Nephron (organoid): Measurements from ENCODE around the gene ACAP3.

Source experiments
- H3K27ac Mint-ChIP-seq, 3 experiments: 2 replicates each; pipeline ENCODE4 v1.8.0; 2020; ENCODE audit warnings: mixed read lengths in 3 of 3, mild to moderate bottlenecking in 2 of 3, moderate library complexity in 1 of 3
- H3K27me3 Mint-ChIP-seq: 2 replicates; pipeline ENCODE4 v1.8.0; 2021; ENCODE audit warnings: low read depth, mild to moderate bottlenecking, moderate library complexity, mixed read lengths
- H3K36me3 Mint-ChIP-seq: 2 replicates; pipeline ENCODE4 v1.8.0; 2020; ENCODE audit warnings: low read depth, mixed read lengths
- H3K4me1 Mint-ChIP-seq: 2 replicates; pipeline ENCODE4 v1.8.0; 2020; ENCODE audit warnings: mixed read lengths
- H3K4me3 Mint-ChIP-seq, 3 experiments: 2 replicates each; pipeline ENCODE4 v1.8.0; 2020; ENCODE audit warnings: mild to moderate bottlenecking in 3 of 3, mixed read lengths in 3 of 3, moderate library complexity in 2 of 3
- H3K9me3 Mint-ChIP-seq: 2 replicates; pipeline ENCODE4 v1.8.0; 2020; ENCODE audit warnings: mixed read lengths
- TF ChIP-seq, protein P1 (sequence below), 3 experiments: fragments of 200-600 bp; sonication (generic); IDR thresholded peaks; one replicate each; pipeline ENCODE4 v1.5.0; 2021; ENCODE audit warnings: antibody characterized with exemption in 3 of 3; ENCODE audit not compliant: unreplicated experiment in 3 of 3

Gene ACAP3

DNA sequence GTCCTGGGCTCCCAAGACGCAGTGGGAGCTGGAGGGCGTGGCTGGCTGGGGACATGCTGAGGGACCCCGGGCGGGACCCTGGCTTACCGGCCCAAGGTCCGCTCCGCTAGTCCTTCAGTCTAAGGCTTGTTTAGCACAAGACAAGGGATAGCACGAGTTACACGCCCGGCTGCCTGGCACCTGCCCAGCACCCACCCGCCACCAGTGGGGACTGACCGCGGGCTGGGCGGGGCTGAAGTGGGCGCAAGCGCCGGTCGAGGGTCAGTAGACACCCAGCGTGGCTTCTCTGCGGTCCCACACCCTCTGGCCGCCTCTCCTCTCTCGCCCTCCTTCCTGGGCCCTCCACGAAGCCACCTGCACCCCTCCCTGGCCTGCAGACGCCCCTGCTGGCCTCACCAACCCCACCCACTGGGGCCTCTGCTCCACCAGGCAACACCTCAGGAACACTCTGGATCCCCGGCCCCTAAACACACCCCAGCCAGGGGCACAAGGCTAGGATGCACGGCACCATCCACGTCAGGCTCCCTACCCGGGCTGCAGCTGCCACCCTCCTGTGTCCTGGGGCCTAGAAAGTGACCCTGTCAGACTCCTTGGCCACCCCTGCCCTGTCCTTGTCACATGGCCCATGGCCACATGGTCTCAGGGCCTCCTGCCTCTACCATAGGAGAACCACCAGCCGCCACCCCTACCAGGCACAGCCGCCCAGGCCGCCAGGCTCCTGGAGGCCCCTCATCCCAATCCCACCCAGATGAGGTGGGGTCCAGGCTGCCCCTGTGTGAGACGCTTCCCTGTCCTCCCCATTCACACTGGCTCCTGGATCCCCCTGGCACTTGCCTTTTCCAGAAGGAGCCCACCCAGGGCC, 29.4 kb upstream of the ACAP3 start:
- H3K9me3 Mint-ChIP-seq, result no peaks in the 10 kb centered on the region
- no peaks in the 10 kb centered on the region for H3K4me1 Mint-ChIP-seq
- TF ChIP-seq, protein P1, sequence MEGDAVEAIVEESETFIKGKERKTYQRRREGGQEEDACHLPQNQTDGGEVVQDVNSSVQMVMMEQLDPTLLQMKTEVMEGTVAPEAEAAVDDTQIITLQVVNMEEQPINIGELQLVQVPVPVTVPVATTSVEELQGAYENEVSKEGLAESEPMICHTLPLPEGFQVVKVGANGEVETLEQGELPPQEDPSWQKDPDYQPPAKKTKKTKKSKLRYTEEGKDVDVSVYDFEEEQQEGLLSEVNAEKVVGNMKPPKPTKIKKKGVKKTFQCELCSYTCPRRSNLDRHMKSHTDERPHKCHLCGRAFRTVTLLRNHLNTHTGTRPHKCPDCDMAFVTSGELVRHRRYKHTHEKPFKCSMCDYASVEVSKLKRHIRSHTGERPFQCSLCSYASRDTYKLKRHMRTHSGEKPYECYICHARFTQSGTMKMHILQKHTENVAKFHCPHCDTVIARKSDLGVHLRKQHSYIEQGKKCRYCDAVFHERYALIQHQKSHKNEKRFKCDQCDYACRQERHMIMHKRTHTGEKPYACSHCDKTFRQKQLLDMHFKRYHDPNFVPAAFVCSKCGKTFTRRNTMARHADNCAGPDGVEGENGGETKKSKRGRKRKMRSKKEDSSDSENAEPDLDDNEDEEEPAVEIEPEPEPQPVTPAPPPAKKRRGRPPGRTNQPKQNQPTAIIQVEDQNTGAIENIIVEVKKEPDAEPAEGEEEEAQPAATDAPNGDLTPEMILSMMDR (IDR thresholded peaks at IDR 0.05; ENCODE audit: unreplicated experiment in 3 of 3), result no peak
- H3K36me3 Mint-ChIP-seq, result peaks cover 10% of the 10 kb centered on the region
- H3K27ac Mint-ChIP-seq, result no peak overlapping the region
- H3K27me3 Mint-ChIP-seq, result no peaks in the 10 kb centered on the region
- no peak overlapping the region for H3K4me3 Mint-ChIP-seq

DNA sequence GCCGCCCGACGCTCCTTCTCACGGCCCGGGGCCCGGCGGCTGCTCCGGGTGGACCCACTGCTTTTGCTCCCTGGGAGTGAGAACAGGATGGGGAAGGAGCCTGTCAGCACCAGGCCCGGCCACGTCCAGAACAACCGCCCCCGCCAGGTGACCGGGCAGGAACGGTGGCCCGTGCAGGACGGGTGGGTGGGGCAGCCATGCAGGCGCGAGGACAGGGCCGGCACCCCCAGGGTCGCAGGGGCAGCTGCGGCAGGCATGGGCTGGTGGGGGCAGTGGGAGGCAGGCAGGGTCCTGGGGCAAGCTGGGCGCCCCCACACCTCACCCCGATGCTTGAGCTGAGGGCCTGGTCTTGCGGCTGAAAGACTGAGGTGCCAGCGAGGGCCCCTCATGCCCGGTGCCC, 28.7 kb upstream of the ACAP3 start:
- Mint-ChIP-seq H3K27ac (no peak overlapping the region), H3K36me3 (peaks cover 10% of the 10 kb centered on the region), H3K27me3 (no peaks in the 10 kb centered on the region), H3K4me1 (no peaks in the 10 kb centered on the region), H3K4me3 (no peak overlapping the region), H3K9me3 (no peaks in the 10 kb centered on the region)
- TF ChIP-seq, protein P1 (IDR thresholded peaks at IDR 0.05; ENCODE audit: unreplicated experiment in 3 of 3), result no peak

DNA sequence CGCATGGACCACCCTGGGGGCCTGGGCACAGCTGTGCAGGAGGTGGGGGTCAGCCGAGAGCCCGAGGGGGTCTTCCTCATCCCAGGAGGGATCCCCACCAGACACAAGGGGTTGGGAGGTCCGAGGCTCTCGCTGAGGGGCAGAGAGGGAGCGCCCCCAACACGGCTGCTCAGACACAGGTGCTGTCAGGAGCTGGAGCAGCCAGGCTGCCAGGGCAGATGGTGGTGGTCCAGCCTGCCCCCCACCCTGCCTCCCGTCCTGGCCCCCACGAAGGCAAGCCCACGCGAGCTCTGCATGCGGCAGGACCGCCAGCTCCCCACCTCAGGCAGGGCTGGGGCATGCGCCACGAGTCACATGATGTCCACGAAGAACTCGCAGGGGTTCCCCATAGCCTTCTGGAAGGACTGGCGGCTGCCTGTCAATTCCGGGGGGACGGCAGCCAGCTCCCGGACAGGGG, 28.1 kb upstream of the ACAP3 start:
- Mint-ChIP-seq H3K4me3 (no peak overlapping the region), H3K27me3 (no peaks in the 10 kb centered on the region), H3K27ac (no peak overlapping the region), H3K36me3 (peaks cover 4% of the 10 kb centered on the region), H3K9me3 (no peaks in the 10 kb centered on the region), H3K4me1 (no peaks in the 10 kb centered on the region)
- TF ChIP-seq, protein P1 (IDR thresholded peaks at IDR 0.05; ENCODE audit: unreplicated experiment in 3 of 3), result no peak

DNA sequence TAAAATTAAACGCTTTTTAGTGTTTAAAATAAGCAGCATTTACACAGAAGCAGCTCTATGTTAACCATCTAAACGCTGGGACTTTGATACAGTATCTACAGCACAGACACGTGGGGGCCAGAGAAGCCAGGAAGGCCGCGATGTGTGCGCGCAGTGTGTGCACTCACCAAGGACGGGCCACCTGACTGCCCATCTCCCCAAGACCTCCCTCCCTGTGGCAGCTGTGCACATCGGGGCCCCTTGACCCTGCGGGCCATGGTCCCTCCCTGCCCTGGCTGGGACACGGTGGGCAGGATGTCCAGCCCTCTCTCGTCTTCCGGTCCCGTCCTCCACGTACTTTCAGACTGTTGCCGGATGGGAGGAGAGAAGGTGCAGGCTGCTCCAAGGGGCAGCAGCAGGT, 27.6 kb upstream of the ACAP3 start:
- H3K4me1 Mint-ChIP-seq, result no peaks in the 10 kb centered on the region
- TF ChIP-seq, protein P1 (IDR thresholded peaks at IDR 0.05; ENCODE audit: unreplicated experiment in 3 of 3), result no peak
- H3K9me3 Mint-ChIP-seq, result no peaks in the 10 kb centered on the region
- no peaks in the 10 kb centered on the region for H3K36me3 Mint-ChIP-seq
- no peaks in the 10 kb centered on the region for H3K27me3 Mint-ChIP-seq
- no peak overlapping the region for H3K4me3 Mint-ChIP-seq
- H3K27ac Mint-ChIP-seq, result no peak overlapping the region

DNA sequence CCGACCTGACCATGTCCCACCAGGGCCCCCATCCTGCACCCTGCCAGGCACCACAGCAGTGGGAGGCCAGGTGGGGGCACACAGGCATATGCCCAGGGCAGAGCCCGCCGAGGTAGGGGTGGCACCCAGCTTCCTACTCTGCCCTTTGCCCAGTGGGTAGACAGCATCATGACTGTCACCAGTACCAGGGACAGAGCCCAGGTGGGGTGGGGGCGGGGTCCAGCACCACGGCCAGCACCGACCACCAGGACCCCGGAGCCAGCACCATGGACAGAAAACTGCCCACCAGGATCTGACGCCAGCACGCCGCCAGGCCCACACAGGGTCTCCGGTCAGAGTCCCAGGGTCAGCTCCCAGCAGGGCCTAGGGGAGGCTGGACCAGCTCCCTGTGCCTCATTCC, 27.1 kb upstream of the ACAP3 start:
- Mint-ChIP-seq H3K4me3 (no peak overlapping the region), H3K9me3 (no peaks in the 10 kb centered on the region), H3K4me1 (peaks cover 2% of the 10 kb centered on the region), H3K27me3 (no peaks in the 10 kb centered on the region), H3K36me3 (peaks cover 1% of the 10 kb centered on the region), H3K27ac (no peak overlapping the region)
- TF ChIP-seq, protein P1 (IDR thresholded peaks at IDR 0.05; ENCODE audit: unreplicated experiment in 3 of 3), result no peak
